Uterus (tissue), 2 donors: Measurements from ENCODE around the gene POLA2.

Experiments used
- POLR2A ChIP-seq, 2 donors: fragments of 450-650 bp; IDR thresholded peaks; one replicate each; pipeline ENCODE4 v1.6.1; 2016; ENCODE audit warnings: antibody characterized with exemption in 2 of 2, mild to moderate bottlenecking in 1 of 2, moderate library complexity in 1 of 2
- TF ChIP-seq, protein P1 (sequence below), 4 experiments: fragments of 200-600 bp in 2 of 4; fragments of 450-650 bp in 2 of 4; sonication (generic) in 2 of 4; IDR thresholded peaks; one replicate each; pipeline ENCODE4 v1.5.1; 2016 to 2019; ENCODE audit warnings: antibody characterized with exemption in 4 of 4, mild to moderate bottlenecking in 2 of 4, moderate library complexity in 1 of 4

DNA sequence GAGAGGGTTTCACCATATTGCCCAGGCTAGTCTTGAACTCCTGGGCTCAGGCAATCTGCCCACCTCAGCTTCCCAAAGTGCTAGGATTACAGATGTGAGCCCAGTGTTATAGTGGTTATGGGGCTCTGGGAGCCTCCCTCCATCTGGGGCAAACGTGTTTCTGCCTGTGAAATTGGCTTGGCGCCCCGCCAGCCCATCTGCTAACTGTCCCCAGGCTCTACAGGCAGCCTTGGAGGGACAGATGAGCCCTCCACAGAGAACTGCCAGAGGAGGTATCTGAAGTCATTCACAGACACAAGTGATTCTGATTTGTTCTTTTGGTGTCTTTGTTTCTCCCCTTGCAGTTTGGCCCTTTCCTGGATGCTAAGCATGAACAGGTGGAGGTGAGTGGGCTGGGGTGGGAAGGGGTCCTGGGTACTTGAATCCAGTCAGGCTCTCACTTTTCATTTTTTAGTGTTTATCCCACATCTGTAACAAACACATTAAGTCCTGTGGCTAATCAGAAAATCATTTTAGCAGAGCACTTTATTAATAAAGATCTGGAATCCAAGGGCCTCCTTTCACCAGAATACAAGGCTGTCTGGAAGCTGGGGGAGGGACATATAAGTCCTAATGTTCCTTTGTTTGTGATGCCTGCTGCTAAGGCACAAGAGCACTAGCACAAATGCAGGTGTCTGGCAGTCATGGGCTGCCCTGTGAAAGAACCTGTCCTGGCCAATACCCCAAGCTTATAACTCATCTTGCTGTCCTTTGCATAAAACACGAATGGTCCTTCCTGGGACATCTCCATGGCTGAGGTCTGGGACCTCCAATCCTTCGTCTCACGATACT is 27.2 kb downstream of the POLA2 start:
- TF ChIP-seq, protein P1, sequence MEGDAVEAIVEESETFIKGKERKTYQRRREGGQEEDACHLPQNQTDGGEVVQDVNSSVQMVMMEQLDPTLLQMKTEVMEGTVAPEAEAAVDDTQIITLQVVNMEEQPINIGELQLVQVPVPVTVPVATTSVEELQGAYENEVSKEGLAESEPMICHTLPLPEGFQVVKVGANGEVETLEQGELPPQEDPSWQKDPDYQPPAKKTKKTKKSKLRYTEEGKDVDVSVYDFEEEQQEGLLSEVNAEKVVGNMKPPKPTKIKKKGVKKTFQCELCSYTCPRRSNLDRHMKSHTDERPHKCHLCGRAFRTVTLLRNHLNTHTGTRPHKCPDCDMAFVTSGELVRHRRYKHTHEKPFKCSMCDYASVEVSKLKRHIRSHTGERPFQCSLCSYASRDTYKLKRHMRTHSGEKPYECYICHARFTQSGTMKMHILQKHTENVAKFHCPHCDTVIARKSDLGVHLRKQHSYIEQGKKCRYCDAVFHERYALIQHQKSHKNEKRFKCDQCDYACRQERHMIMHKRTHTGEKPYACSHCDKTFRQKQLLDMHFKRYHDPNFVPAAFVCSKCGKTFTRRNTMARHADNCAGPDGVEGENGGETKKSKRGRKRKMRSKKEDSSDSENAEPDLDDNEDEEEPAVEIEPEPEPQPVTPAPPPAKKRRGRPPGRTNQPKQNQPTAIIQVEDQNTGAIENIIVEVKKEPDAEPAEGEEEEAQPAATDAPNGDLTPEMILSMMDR (IDR thresholded peaks at IDR 0.05), result no peak
- TF ChIP-seq POLR2A (IDR thresholded peaks at IDR 0.05), result no peak
